ENCODE measurements around the gene GRB10.

Gene GRB10

DNA sequence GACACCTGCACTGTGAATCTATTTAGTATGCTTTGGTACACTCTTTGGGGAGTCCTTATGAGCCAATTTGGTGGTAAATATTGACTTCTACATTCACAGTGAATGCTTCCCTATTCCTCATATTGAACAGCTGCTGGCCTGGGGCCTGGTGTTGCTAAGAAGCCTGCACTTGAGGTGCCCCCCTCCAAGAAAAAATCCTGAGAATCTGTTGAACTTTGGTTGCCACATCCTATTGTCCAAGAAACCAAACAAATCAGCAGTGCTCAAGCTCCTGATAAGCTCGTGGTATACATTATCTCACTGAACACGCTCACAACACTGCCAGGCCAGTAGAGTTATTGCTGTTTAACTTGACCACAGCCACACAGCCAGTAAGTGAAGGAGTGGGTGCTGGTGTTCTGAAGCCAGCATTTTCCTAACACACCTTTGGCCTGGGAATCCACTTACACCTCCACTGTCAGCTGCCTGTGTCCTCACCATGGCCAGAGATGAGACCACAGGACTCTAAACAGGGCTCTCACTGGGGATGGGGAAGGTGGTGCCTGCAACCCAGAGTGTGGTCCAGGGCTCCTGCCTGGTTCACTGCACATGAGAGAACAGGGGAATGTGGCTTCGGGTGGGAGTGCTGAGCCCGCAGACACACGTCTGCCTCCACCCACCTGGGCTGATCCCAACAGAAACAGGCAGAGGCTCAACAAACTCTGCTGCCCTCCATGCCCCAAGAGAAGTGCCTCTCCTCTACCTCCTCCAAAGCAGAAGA lies 224.2 kb downstream of the GRB10 start:
- TF ChIP-seq ZFX (IDR thresholded peaks at IDR 0.05; ENCODE audit: borderline replicate concordance) = no peak
- TF ChIP-seq, protein P1, sequence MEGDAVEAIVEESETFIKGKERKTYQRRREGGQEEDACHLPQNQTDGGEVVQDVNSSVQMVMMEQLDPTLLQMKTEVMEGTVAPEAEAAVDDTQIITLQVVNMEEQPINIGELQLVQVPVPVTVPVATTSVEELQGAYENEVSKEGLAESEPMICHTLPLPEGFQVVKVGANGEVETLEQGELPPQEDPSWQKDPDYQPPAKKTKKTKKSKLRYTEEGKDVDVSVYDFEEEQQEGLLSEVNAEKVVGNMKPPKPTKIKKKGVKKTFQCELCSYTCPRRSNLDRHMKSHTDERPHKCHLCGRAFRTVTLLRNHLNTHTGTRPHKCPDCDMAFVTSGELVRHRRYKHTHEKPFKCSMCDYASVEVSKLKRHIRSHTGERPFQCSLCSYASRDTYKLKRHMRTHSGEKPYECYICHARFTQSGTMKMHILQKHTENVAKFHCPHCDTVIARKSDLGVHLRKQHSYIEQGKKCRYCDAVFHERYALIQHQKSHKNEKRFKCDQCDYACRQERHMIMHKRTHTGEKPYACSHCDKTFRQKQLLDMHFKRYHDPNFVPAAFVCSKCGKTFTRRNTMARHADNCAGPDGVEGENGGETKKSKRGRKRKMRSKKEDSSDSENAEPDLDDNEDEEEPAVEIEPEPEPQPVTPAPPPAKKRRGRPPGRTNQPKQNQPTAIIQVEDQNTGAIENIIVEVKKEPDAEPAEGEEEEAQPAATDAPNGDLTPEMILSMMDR (IDR thresholded peaks at IDR 0.05) = no peak
- no peak overlapping the region for H3K27ac ChIP-seq

DNA sequence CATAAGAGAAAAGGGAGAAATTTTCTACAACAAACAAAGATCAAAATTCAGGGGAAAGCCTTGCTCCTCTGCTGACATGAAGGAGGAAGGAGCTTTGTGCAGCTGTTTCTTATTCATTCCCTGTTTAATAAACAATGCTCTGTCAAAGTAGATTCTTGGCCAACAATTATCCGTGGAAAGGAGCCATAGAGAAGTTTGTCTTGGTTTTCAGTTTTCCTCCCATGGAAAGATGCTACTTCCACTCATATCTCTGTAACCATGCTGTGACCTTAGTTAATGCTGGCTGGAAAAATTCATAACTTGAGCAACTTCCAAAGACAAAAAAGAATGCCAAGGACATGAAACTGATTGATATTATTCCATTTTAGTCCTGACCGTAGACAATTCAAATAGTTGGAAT lies 225.6 kb downstream of the GRB10 start:
- no peak overlapping the region for H3K27ac ChIP-seq
- TF ChIP-seq ZFX (IDR thresholded peaks at IDR 0.05; ENCODE audit: borderline replicate concordance) = no peak

- no peak overlapping the region for H3K27ac ChIP-seq
- no peak for TF ChIP-seq ZFX (IDR thresholded peaks at IDR 0.05; ENCODE audit: borderline replicate concordance)
- TF ChIP-seq, protein P1 (IDR thresholded peaks at IDR 0.05) = no peak
These were observed 226.3 kb downstream of the GRB10 start for GRCh38 chr7:50556247-50556991.

DNA sequence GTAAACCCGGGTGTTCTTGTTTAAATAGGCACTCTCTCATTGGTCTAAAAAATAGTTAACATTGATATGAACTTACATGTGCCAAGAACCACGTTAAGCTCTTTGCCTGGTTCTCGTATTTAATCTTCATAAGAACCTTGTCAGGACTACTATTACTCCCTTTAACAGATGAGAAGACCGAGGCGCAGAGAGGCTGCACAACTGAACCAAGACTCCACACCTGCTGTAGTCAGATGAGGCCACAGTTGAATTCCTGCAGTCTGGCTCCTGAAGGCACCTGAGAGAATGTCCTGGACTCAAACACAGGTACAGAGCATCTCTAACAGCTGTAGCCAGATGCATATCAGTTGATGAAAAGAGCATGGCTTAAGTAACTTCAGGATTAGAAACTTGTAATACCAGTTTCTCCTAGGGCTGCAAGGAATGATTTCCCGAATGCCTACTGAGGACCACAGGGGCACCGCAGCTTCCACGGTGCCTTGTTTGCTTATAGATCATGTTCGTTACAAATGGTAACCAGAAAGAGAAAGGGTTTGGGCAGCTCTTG lies 227.0 kb downstream of the GRB10 start:
- H3K27ac ChIP-seq = no peak overlapping the region
- no peak for TF ChIP-seq ZFX (IDR thresholded peaks at IDR 0.05; ENCODE audit: borderline replicate concordance)
- TF ChIP-seq, protein P1 (IDR thresholded peaks at IDR 0.05) = no peak

DNA sequence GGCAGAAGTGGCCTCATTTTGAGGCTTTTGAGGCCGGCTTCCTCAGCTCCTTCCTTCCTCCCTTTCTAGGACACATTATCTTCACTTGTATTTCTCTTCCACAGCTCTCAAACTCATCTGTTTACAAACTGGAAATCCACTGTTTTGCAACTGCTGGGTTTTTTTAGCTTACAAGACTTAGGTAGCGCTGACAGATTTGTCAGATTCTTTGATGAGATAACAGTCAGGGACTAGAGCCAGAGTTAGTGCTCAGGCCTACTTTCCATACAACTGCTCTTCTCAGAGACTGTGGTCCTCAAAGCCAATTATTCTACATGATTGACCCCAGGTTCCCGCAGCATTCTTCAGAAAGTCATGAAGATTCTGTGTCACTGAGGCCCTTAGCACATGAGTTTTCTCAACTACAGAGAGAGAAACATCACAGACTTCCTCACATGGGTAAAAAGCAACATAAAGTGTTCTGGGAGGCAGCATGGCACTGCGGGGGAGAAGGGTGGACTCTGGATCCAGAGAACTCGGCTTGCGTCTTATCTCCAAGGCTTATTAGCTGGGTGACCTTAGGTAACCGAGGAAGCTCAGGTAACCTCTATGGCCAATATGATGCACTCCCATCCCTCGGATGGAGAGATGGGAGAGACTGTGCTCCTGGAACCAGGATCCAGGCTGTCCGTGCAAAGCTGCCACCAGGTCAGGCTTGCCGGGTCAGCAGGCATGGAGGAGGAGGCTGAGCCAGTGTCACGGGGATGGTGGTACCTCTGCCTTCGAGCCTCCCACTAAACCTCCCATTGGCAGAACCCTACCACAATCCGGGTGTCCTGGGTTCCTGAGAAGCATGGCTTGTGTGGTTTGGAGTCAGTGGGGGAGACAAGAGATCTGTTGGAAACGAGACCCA lies 228.0 kb downstream of the GRB10 start:
- TF ChIP-seq, protein P1 (IDR thresholded peaks at IDR 0.05) = no peak
- TF ChIP-seq ZFX (IDR thresholded peaks at IDR 0.05; ENCODE audit: borderline replicate concordance) = no peak

GRCh38 chr7:50553973-50554372 lies 228.7 kb downstream of the GRB10 start:
- H3K27ac ChIP-seq = no peak overlapping the region
- TF ChIP-seq, protein P1 (IDR thresholded peaks at IDR 0.05) = no peak
- no peak for TF ChIP-seq ZFX (IDR thresholded peaks at IDR 0.05; ENCODE audit: borderline replicate concordance)

More for the DNA sequence above, 228.0 kb downstream of the GRB10 start:
- no peak overlapping the region for H3K27ac ChIP-seq

- H3K27ac ChIP-seq = no peak overlapping the region
- no peak for TF ChIP-seq ZFX (IDR thresholded peaks at IDR 0.05; ENCODE audit: borderline replicate concordance)
- TF ChIP-seq, protein P1 (IDR thresholded peaks at IDR 0.05) = no peak
These were observed 229.8 kb downstream of the GRB10 start for GRCh38 chr7:50552921-50553320.
